ENCODE measurements around the gene NDUFV2. TPM values are rescaled to one million over a fixed set of nuclear protein-coding genes. Genes with fewer than 3 reads are reported as not detected.
A peak's percentile ranks its signal among the peaks of the same experiment; 100 is the strongest.

The NDUFV2 gene
- total RNA-seq (2014; rRNA removed): 188 and 272 TPM in 2 replicates
- percentile 98 among the genes with signal in this experiment for Bru-seq, nascent RNA
- percentile 97 among the genes with signal in this experiment for BruChase-seq, experiment 1, labeled RNA remaining after a 6-hour chase
- percentile 98 among the genes with signal in this experiment for BruChase-seq, experiment 2, labeled RNA remaining after a 2-hour chase
- long read RNA-seq, transcript NDUFV2-201 (8 exons, 930 nt): major isoform, 203 of 216 reads
- long read RNA-seq, partial matches to known transcripts: 6 of 216 reads
- long read RNA-seq, other reads (novel, unspliced or antisense): 7 of 216 reads

GRCh38 chr18:9102508-9103375 lies at the start of gene NDUFV2:
TSS of gene NDUFV2 (plus strand) at chr18:9102699. CDS start at chr18:9102744, 45 bp downstream.
- H3K4me1 ChIP-seq (ENCODE audit: insufficient read depth, low read length): peaks cover 55% of the 10 kb centered on the region
- ATAC-seq (peak; percentile 81), DNase-seq (peak; percentile 97)
- no peaks in the 10 kb centered on the region for H3K9me2 ChIP-seq (replicated peaks; ENCODE audit: low read length)
- no peaks in the 10 kb centered on the region for H3F3A ChIP-seq (ENCODE audit: low read length, unreplicated experiment)
- peak within 1 kb of the TSS; percentile 92 for H2AFZ ChIP-seq (ENCODE audit: low read length)
- TF ChIP-seq EZH2phosphoT487 (IDR thresholded peaks at IDR 0.05; ENCODE audit: borderline replicate concordance, low read length): no peak
- TF ChIP-seq CTCF (conservative IDR thresholded peaks at IDR 0.05; ENCODE audit: low read depth, low read length): no peak
- no peak for TF ChIP-seq EZH2 (IDR thresholded peaks at IDR 0.05; ENCODE audit: low read length, unreplicated experiment)
- H3K79me2 ChIP-seq (ENCODE audit: low read length): peaks cover 52% of the 10 kb centered on the region
- H3K27ac ChIP-seq (ENCODE audit: low read length): peak within 1 kb of the TSS; percentile 80
- H3K9ac ChIP-seq (ENCODE audit: low read length): peak within 1 kb of the TSS; percentile 97
- ChIA-PET CTCF (interaction anchor here (0.9 to 2.1 kb wide), 5 partner anchors 29 to 232 kb away, joined by 3 to 11 read pairs (median 4); partner anchors contain the start of gene TWSG1), POLR2A (ENCODE audit: unreplicated experiment) (interaction anchor here (0.7 to 1.2 kb wide), 2 partner anchors 35 to 78 kb away, joined by 3 to 5 read pairs; no protein-coding TSS in a partner anchor)
- intact Hi-C loops (cut with micrococcal nuclease): loop anchor here (1.0 kb wide), 3 partner anchors 8 to 412 kb away; no protein-coding TSS in a partner anchor
- H3K4me2 ChIP-seq (ENCODE audit: low read length): peak within 1 kb of the TSS; percentile 91
- peak within 1 kb of the TSS; percentile 73 for H3K4me3 ChIP-seq (ENCODE audit: low read length)
- no peaks in the 10 kb centered on the region for H3K27me3 ChIP-seq (ENCODE audit: low read length)
- TSS peak; percentile 35 for BruUV-seq (replicated peaks)
- H4K20me1 ChIP-seq (ENCODE audit: low read length): peaks cover 39% of the 10 kb centered on the region
- peaks cover 7% of the 10 kb centered on the region; the same call in 1 of the 2 replicates for H3K36me3 ChIP-seq (ENCODE audit: low read depth, low read length)
- no peaks in the 10 kb centered on the region for H3K9me3 ChIP-seq (ENCODE audit: low read length)

- no peak for DNase-seq
- H3K4me3 ChIP-seq (ENCODE audit: low read length): no peak overlapping the region
- ChIA-PET CTCF (interaction anchor here (0.9 kb wide), 1 partner anchor 57 kb away, joined by 4 read pairs; no protein-coding TSS in a partner anchor), POLR2A (ENCODE audit: unreplicated experiment) (no interaction called here)
- no peak overlapping the region for H2AFZ ChIP-seq (ENCODE audit: low read length)
- no peak for TF ChIP-seq EZH2 (IDR thresholded peaks at IDR 0.05; ENCODE audit: low read length, unreplicated experiment)
- no peak for TF ChIP-seq EZH2phosphoT487 (IDR thresholded peaks at IDR 0.05; ENCODE audit: borderline replicate concordance, low read length)
- TF ChIP-seq CTCF (conservative IDR thresholded peaks at IDR 0.05; ENCODE audit: low read depth, low read length): no peak
- H3K36me3 ChIP-seq (ENCODE audit: low read depth, low read length): no peaks in the 10 kb centered on the region
- BruUV-seq (replicated peaks): no TSS peak
- H3F3A ChIP-seq (ENCODE audit: low read length, unreplicated experiment): no peaks in the 10 kb centered on the region
- no peak overlapping the region for H3K9ac ChIP-seq (ENCODE audit: low read length)
- no peak for ATAC-seq
- no peaks in the 10 kb centered on the region for H3K27me3 ChIP-seq (ENCODE audit: low read length)
- H3K79me2 ChIP-seq (ENCODE audit: low read length): no peaks in the 10 kb centered on the region
- H3K4me1 ChIP-seq (ENCODE audit: insufficient read depth, low read length): peaks cover 16% of the 10 kb centered on the region
- no peaks in the 10 kb centered on the region for H4K20me1 ChIP-seq (ENCODE audit: low read length)
- no peaks in the 10 kb centered on the region for H3K9me3 ChIP-seq (ENCODE audit: low read length)
- intact Hi-C loops (cut with micrococcal nuclease): loop anchor here (2.0 kb wide), 5 partner anchors 29 to 399 kb away; no protein-coding TSS in a partner anchor
- H3K27ac ChIP-seq (ENCODE audit: low read length): no peak overlapping the region
- no peak overlapping the region for H3K4me2 ChIP-seq (ENCODE audit: low read length)
- no peaks in the 10 kb centered on the region for H3K9me2 ChIP-seq (replicated peaks; ENCODE audit: low read length)
Observed at GRCh38 chr18:9053814-9054213, 48.7 kb upstream of the NDUFV2 start.
